ENCODE measurements around the gene APOM.

The APOM gene

GRCh38 chr6:31620586-31621319 lies 34.9 kb upstream of the APOM start, which contains the start of gene PRRC2A (continued):
- TF ChIP-seq, protein P1, sequence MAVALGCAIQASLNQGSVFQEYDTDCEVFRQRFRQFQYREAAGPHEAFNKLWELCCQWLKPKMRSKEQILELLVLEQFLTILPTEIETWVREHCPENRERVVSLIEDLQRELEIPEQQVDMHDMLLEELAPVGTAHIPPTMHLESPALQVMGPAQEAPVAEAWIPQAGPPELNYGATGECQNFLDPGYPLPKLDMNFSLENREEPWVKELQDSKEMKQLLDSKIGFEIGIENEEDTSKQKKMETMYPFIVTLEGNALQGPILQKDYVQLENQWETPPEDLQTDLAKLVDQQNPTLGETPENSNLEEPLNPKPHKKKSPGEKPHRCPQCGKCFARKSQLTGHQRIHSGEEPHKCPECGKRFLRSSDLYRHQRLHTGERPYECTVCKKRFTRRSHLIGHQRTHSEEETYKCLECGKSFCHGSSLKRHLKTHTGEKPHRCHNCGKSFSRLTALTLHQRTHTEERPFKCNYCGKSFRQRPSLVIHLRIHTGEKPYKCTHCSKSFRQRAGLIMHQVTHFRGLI (tag by site-specific recombination; IDR thresholded peaks at IDR 0.05): peak; percentile 37
- peak; percentile 42; the same call in 1 of the 2 replicates for TF ChIP-seq TSHZ1 (tag by site-specific recombination; IDR thresholded peaks at IDR 0.05; ENCODE audit: borderline replicate concordance)
- no peak for TF ChIP-seq ZNF654 (tag by site-specific recombination; IDR thresholded peaks at IDR 0.05; ENCODE audit: low read depth)
- TF ChIP-seq TRIM28 (IDR thresholded peaks at IDR 0.05; ENCODE audit: borderline replicate concordance, low read length): no peak
- TF ChIP-seq ZFP41 (tag by site-specific recombination; IDR thresholded peaks at IDR 0.05; ENCODE audit: borderline replicate concordance): no peak
- TF ChIP-seq ZNF596 (tag by site-specific recombination; IDR thresholded peaks at IDR 0.05): 0 out of 2 replicates have a peak, but pooled peaks have one; percentile 35
- TF ChIP-seq ZXDB (tag by site-specific recombination; IDR thresholded peaks at IDR 0.05): peak; percentile 87
- TF ChIP-seq, protein P2, sequence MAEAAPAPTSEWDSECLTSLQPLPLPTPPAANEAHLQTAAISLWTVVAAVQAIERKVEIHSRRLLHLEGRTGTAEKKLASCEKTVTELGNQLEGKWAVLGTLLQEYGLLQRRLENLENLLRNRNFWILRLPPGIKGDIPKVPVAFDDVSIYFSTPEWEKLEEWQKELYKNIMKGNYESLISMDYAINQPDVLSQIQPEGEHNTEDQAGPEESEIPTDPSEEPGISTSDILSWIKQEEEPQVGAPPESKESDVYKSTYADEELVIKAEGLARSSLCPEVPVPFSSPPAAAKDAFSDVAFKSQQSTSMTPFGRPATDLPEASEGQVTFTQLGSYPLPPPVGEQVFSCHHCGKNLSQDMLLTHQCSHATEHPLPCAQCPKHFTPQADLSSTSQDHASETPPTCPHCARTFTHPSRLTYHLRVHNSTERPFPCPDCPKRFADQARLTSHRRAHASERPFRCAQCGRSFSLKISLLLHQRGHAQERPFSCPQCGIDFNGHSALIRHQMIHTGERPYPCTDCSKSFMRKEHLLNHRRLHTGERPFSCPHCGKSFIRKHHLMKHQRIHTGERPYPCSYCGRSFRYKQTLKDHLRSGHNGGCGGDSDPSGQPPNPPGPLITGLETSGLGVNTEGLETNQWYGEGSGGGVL (tag by site-specific recombination; IDR thresholded peaks at IDR 0.05): peak; percentile 89
- TF ChIP-seq SALL2 (tag by site-specific recombination; IDR thresholded peaks at IDR 0.05; ENCODE audit: borderline replicate concordance): no peak
- no peak for TF ChIP-seq PRDM6 (tag by site-specific recombination; IDR thresholded peaks at IDR 0.05)
- no peak for TF ChIP-seq ZNF175 (tag by site-specific recombination; IDR thresholded peaks at IDR 0.05)
- TF ChIP-seq ZNF777 (tag by site-specific recombination; IDR thresholded peaks at IDR 0.05; ENCODE audit: borderline replicate concordance): peak; percentile 64; the same call in 1 of the 2 replicates
- no peak for TF ChIP-seq ATF2 (tag by site-specific recombination; IDR thresholded peaks at IDR 0.05; ENCODE audit: low read depth)
- TF ChIP-seq, protein P3, sequence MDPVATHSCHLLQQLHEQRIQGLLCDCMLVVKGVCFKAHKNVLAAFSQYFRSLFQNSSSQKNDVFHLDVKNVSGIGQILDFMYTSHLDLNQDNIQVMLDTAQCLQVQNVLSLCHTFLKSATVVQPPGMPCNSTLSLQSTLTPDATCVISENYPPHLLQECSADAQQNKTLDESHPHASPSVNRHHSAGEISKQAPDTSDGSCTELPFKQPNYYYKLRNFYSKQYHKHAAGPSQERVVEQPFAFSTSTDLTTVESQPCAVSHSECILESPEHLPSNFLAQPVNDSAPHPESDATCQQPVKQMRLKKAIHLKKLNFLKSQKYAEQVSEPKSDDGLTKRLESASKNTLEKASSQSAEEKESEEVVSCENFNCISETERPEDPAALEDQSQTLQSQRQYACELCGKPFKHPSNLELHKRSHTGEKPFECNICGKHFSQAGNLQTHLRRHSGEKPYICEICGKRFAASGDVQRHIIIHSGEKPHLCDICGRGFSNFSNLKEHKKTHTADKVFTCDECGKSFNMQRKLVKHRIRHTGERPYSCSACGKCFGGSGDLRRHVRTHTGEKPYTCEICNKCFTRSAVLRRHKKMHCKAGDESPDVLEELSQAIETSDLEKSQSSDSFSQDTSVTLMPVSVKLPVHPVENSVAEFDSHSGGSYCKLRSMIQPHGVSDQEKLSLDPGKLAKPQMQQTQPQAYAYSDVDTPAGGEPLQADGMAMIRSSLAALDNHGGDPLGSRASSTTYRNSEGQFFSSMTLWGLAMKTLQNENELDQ (tag by site-specific recombination; IDR thresholded peaks at IDR 0.05; ENCODE audit: low read depth): no peak
- TF ChIP-seq ZNF202 (tag by site-specific recombination; IDR thresholded peaks at IDR 0.05; ENCODE audit: borderline replicate concordance): no peak
- no peak for TF ChIP-seq ZNF558 (tag by site-specific recombination; IDR thresholded peaks at IDR 0.05)
- TF ChIP-seq FEZF1 (tag by site-specific recombination; IDR thresholded peaks at IDR 0.05): peak; percentile 34; the same call in 1 of the 2 replicates
- TF ChIP-seq, protein P4, sequence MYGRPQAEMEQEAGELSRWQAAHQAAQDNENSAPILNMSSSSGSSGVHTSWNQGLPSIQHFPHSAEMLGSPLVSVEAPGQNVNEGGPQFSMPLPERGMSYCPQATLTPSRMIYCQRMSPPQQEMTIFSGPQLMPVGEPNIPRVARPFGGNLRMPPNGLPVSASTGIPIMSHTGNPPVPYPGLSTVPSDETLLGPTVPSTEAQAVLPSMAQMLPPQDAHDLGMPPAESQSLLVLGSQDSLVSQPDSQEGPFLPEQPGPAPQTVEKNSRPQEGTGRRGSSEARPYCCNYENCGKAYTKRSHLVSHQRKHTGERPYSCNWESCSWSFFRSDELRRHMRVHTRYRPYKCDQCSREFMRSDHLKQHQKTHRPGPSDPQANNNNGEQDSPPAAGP (tag by site-specific recombination; IDR thresholded peaks at IDR 0.05): peak; percentile 96
- TF ChIP-seq ZNF585B (tag by site-specific recombination; IDR thresholded peaks at IDR 0.05): peak; percentile 74
- TF ChIP-seq, protein P5, sequence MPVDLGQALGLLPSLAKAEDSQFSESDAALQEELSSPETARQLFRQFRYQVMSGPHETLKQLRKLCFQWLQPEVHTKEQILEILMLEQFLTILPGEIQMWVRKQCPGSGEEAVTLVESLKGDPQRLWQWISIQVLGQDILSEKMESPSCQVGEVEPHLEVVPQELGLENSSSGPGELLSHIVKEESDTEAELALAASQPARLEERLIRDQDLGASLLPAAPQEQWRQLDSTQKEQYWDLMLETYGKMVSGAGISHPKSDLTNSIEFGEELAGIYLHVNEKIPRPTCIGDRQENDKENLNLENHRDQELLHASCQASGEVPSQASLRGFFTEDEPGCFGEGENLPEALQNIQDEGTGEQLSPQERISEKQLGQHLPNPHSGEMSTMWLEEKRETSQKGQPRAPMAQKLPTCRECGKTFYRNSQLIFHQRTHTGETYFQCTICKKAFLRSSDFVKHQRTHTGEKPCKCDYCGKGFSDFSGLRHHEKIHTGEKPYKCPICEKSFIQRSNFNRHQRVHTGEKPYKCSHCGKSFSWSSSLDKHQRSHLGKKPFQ (tag by site-specific recombination; IDR thresholded peaks at IDR 0.05): 0 out of 2 replicates have a peak, but pooled peaks have one; percentile 10
- TF ChIP-seq ZNF16 (tag by site-specific recombination; IDR thresholded peaks at IDR 0.05; ENCODE audit: low read depth): no peak
- TF ChIP-seq KLF8 (tag by site-specific recombination; IDR thresholded peaks at IDR 0.05): peak; percentile 81; the same call in 1 of the 2 replicates
- no peak for TF ChIP-seq ZNF302 (tag by site-specific recombination; IDR thresholded peaks at IDR 0.05; ENCODE audit: low read depth)

Measured in HEK293 (cell line).